Esophagus squamous epithelium (tissue), 4 donors: Measurements from ENCODE around the gene HNRNPM.

ENCODE experiments used
- POLR2A ChIP-seq, 4 donors: fragments of 450-650 bp; IDR thresholded peaks; one replicate each; pipeline ENCODE4 v1.6.1; 2017; ENCODE audit warnings: antibody characterized with exemption in 4 of 4, mild to moderate bottlenecking in 4 of 4, moderate library complexity in 3 of 4
- TF ChIP-seq, protein P1 (sequence below), 6 experiments: fragments of 450-650 bp in 4 of 6; fragments of 200-600 bp in 2 of 6; sonication (generic) in 2 of 6; IDR thresholded peaks; one replicate each; pipeline ENCODE4 v1.5.1; 2016 to 2019; ENCODE audit warnings: antibody characterized with exemption in 6 of 6, mild to moderate bottlenecking in 4 of 6, moderate library complexity in 4 of 6

DNA sequence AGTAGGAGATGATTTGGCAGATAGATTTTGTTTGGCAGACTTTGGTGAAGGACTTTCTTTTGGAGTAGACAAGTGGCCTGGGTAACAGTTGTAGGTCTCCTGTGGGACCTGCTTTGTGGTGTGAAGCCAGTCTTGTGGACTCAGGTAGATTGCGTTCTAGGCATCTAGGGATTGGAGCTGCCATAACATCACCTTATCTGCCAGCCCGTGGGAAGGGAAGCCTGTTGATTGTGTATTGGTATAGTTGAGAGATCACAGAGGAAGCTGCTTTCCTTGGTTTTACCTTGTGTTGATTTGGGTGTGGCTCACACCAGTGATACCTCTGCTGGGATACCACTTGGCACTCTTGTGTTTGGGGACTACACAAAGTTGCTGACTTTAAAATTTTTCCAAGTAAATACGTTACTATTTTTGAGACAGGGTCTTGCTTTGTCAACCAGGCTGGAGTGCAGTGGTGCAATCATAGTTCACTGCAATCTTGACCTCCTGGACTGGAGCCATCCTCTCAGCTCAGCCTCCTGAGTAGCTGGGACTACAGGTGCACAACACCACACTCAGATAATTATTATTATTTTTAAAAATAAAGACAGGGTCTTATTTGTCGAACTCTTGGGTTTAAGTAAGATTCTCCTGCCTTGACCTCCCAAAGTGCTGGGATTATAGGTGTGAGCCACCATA is 7.8 kb downstream of the HNRNPM start:
- TF ChIP-seq, protein P1, sequence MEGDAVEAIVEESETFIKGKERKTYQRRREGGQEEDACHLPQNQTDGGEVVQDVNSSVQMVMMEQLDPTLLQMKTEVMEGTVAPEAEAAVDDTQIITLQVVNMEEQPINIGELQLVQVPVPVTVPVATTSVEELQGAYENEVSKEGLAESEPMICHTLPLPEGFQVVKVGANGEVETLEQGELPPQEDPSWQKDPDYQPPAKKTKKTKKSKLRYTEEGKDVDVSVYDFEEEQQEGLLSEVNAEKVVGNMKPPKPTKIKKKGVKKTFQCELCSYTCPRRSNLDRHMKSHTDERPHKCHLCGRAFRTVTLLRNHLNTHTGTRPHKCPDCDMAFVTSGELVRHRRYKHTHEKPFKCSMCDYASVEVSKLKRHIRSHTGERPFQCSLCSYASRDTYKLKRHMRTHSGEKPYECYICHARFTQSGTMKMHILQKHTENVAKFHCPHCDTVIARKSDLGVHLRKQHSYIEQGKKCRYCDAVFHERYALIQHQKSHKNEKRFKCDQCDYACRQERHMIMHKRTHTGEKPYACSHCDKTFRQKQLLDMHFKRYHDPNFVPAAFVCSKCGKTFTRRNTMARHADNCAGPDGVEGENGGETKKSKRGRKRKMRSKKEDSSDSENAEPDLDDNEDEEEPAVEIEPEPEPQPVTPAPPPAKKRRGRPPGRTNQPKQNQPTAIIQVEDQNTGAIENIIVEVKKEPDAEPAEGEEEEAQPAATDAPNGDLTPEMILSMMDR (IDR thresholded peaks at IDR 0.05) = no peak
- no peak for TF ChIP-seq POLR2A (IDR thresholded peaks at IDR 0.05)
